BE2C (cell line): ENCODE measurements around the gene CABCOCO1.
"Not testable (repeated sequence)": the region's sequence is repeated elsewhere in the genome, so short reads cannot be mapped to it uniquely, and the experiment has no call there.

ENCODE experiments used
- DNase-seq: peaks from one replicate; pipeline ENCODE4 v3.0.0-alpha.2; 2020
- H3K27me3 ChIP-seq: fragments of 250-450 bp; sonication (Bioruptor Pico); 2 replicates; pipeline ENCODE4 v1.5.1; 2020; ENCODE audit warnings: mild to moderate bottlenecking
- H3K36me3 ChIP-seq: fragments of 250-450 bp; sonication (Bioruptor Pico); 2 replicates; pipeline ENCODE4 v1.5.1; 2020; ENCODE audit warnings: mild to moderate bottlenecking
- H3K4me1 ChIP-seq: fragments of 250-450 bp; sonication (Bioruptor Pico); 2 replicates; pipeline ENCODE4 v1.5.1; 2020
- H3K4me3 ChIP-seq: 2 replicates; pipeline ENCODE4 v1.5.1; 2011; ENCODE audit warnings: low read depth, low read length
- H3K9me3 ChIP-seq: fragments of 250-450 bp; sonication (Bioruptor Pico); 2 replicates; pipeline ENCODE4 v1.5.1; 2020
- CTCF ChIP-seq: IDR thresholded peaks from 2 replicates; pipeline ENCODE4 v1.5.1; 2012; ENCODE audit warnings: mild to moderate bottlenecking, low read depth, low read length

The CABCOCO1 gene

GRCh38 chr10:61673360-61673759, 10.6 kb downstream of the CABCOCO1 start:
- Histone ChIP-seq H3K4me1 (peaks cover 14% of the 10 kb centered on the region), H3K27me3 (no peaks in the 10 kb centered on the region), H3K36me3 (no peaks in the 10 kb centered on the region), H3K9me3 (no peaks in the 10 kb centered on the region), H3K4me3 (no peak overlapping the region)
- peak; percentile 30 for DNase-seq
- TF ChIP-seq CTCF: no peak

GRCh38 chr10:61682323-61682722, 19.6 kb downstream of the CABCOCO1 start:
- DNase-seq: no peak
- Histone ChIP-seq H3K36me3 (no peaks in the 10 kb centered on the region), H3K9me3 (no peaks in the 10 kb centered on the region), H3K27me3 (no peaks in the 10 kb centered on the region), H3K4me1 (no peaks in the 10 kb centered on the region), H3K4me3 (no peak overlapping the region)
- 0 out of 2 replicates have a peak, but pooled peaks have one; percentile 8 for TF ChIP-seq CTCF

- no peaks in the 10 kb centered on the region for H3K36me3 ChIP-seq
- no peak for TF ChIP-seq CTCF
- H3K4me3 ChIP-seq: no peak overlapping the region
- H3K4me1 ChIP-seq: no peaks in the 10 kb centered on the region
- no peaks in the 10 kb centered on the region for H3K9me3 ChIP-seq
- no peaks in the 10 kb centered on the region for H3K27me3 ChIP-seq
- no peak for DNase-seq
These were observed 20.6 kb downstream of the CABCOCO1 start for GRCh38 chr10:61683319-61683718.

- H3K4me3 ChIP-seq: no peak overlapping the region
- H3K9me3 ChIP-seq: no peaks in the 10 kb centered on the region
- no peak for TF ChIP-seq CTCF
- H3K4me1 ChIP-seq: no peaks in the 10 kb centered on the region
- no peaks in the 10 kb centered on the region for H3K36me3 ChIP-seq
- H3K27me3 ChIP-seq: no peaks in the 10 kb centered on the region
- no peak for DNase-seq
These were observed 22.3 kb downstream of the CABCOCO1 start for GRCh38 chr10:61684894-61685507.

- Histone ChIP-seq H3K27me3 (no peaks in the 10 kb centered on the region; the same call in 1 of the 2 replicates), H3K36me3 (no peaks in the 10 kb centered on the region), H3K9me3 (no peaks in the 10 kb centered on the region), H3K4me1 (no peaks in the 10 kb centered on the region), H3K4me3 (no peak overlapping the region)
- DNase-seq: no peak
- TF ChIP-seq CTCF: no peak
These were observed 26.0 kb downstream of the CABCOCO1 start for GRCh38 chr10:61688551-61689308.

GRCh38 chr10:61691667-61692066, 28.9 kb downstream of the CABCOCO1 start:
- not testable (repeated sequence) for DNase-seq, H3K9me3 ChIP-seq, H3K36me3 ChIP-seq, H3K4me3 ChIP-seq, H3K4me1 ChIP-seq, H3K27me3 ChIP-seq
